HepG2 (cell line): ENCODE results near the gene EPC1. TPM values are rescaled to one million over a fixed set of nuclear protein-coding genes. Genes with fewer than 3 reads are reported as not detected.
A peak's percentile ranks its signal among the peaks of the same experiment; 100 is the strongest.
"Not testable (repeated sequence)": the region's sequence is repeated elsewhere in the genome, so short reads cannot be mapped to it uniquely, and the experiment has no call there.

Source experiments
- ATAC-seq: fragments of 200-7000 bp; cut with Tn5 transposase; 3 replicates; pipeline ENCODE4 v1.9.1; 2020; ENCODE audit warnings: mild to moderate bottlenecking, moderate library complexity
- BruUV-seq: library from RNA; stranded (reverse); fragments of 400-500 nt; replicated peaks from 2 replicates; lab custom pipeline; 2021; lab: Mats Ljungman, UMichigan
- CTCF ChIA-PET: fragments of 300-600 bp; formaldehyde crosslinking; extraction: SDS; loops from one replicate; lab custom pipeline; 2021; ENCODE audit warnings: low total read pairs, inconsistent platforms, low intra/inter-chr PET ratio; lab: Yijun Ruan, JAX
- POLR2A ChIA-PET: fragments of 350-600 bp; sonication (Branson Sonifier 250); formaldehyde crosslinking; loops from one replicate; lab custom pipeline; 2020; ENCODE audit warnings: antibody characterized with exemption, inconsistent platforms; lab: Yijun Ruan, JAX
- DNase-seq: peaks from one replicate; pipeline ENCODE4 v3.0.0-alpha.2; 2015; ENCODE audit warnings: low spot score
- FAIRE-seq: peaks from 3 replicates; lab custom pipeline; 2011; peaks lifted over from hg19 to GRCh38; lab: Jason Lieb, UNC
- H2AFZ ChIP-seq: one replicate; pipeline ENCODE4 v1.6.1; 2011; ENCODE audit warnings: low read length, inconsistent platforms
- H3K27ac ChIP-seq: fragments of 300-600 bp; 3 replicates; pipeline ENCODE4 v1.8.0; 2011; ENCODE audit warnings: mixed run types, mild to moderate bottlenecking, mixed read lengths, low read length, inconsistent platforms; ENCODE audit not compliant: insufficient read depth; ENCODE audit errors: extremely low read length
- H3K27me3 ChIP-seq, 2 experiments: fragments of 200-600 bp in 1 of 2; 2 replicates in 1 of 2; 3 replicates in 1 of 2; pipeline versions ENCODE4 v1.6.0 to v1.8.0; 2011; ENCODE audit warnings: low read length in 2 of 2, mild to moderate bottlenecking in 2 of 2, moderate library complexity in 2 of 2, inconsistent platforms in 1 of 2; ENCODE audit not compliant: insufficient read depth in 2 of 2, control insufficient read depth in 1 of 2
- H3K36me3 ChIP-seq, 2 experiments: fragments of 200-600 bp in 1 of 2; replicated peaks in 1 of 2; 2 replicates in 1 of 2; 3 replicates in 1 of 2; pipeline versions ENCODE4 v1.5.1 to v1.8.0; 2011; ENCODE audit warnings: low read length in 2 of 2, inconsistent platforms in 1 of 2; ENCODE audit not compliant: insufficient read depth in 2 of 2, control insufficient read depth in 1 of 2
- H3K4me1 ChIP-seq: 2 replicates; pipeline ENCODE4 v1.5.1; 2012; ENCODE audit warnings: low read length, inconsistent platforms; ENCODE audit not compliant: insufficient read depth
- H3K4me2 ChIP-seq: 2 replicates; pipeline ENCODE4 v1.6.0; 2011; ENCODE audit warnings: low read depth, low read length, inconsistent platforms
- H3K4me3 ChIP-seq, 3 experiments: fragments of 200-600 bp in 1 of 3; sonication (generic), shearing (Covaris generic) in 1 of 3; replicated peaks in 1 of 3; 2 replicates each; pipeline ENCODE4 v1.5.1; 2011 to 2016; ENCODE audit warnings: low read length in 3 of 3, inconsistent platforms in 2 of 3, low read depth in 2 of 3, mild to moderate bottlenecking in 2 of 3, control low read depth in 1 of 3, mixed read lengths in 1 of 3; ENCODE audit not compliant: insufficient read depth in 1 of 3
- H3K79me2 ChIP-seq: one replicate; pipeline ENCODE4 v1.6.1; 2011; ENCODE audit warnings: low read length, inconsistent platforms; ENCODE audit not compliant: insufficient read depth
- H3K9ac ChIP-seq: 2 replicates; pipeline ENCODE4 v1.6.0; 2011; ENCODE audit warnings: mild to moderate bottlenecking, low read depth, low read length, inconsistent platforms; ENCODE audit not compliant: insufficient read depth
- H3K9me3 ChIP-seq: 2 replicates; pipeline ENCODE4 v1.5.1; 2012; ENCODE audit warnings: mild to moderate bottlenecking, low read length
- H4K20me1 ChIP-seq: 2 replicates; pipeline ENCODE4 v1.6.0; 2011; ENCODE audit warnings: inconsistent platforms, mild to moderate bottlenecking, low read length, moderate library complexity; ENCODE audit not compliant: insufficient read depth
- CEBPB ChIP-seq: IDR thresholded peaks from 2 replicates; pipeline ENCODE4 v1.6.1; 2011; ENCODE audit warnings: low read depth, low read length, improper control_type of control experiment, borderline replicate concordance
- FOXA1 ChIP-seq, 2 experiments: fragments of 450-650 bp in 1 of 2; sonication (generic) in 1 of 2; formaldehyde crosslinking in 1 of 2; IDR thresholded peaks; 2 replicates each; pipeline versions ENCODE4 v1.4.0 to v1.6.1; 2016 to 2020; ENCODE audit warnings: missing genetic modification reagents in 1 of 2
- MNT ChIP-seq: fragments of 450-650 bp; IDR thresholded peaks from 2 replicates; pipeline ENCODE4 v1.6.1; 2016
- POLR2G ChIP-seq: fragments of 200-400 bp; formaldehyde crosslinking; IDR thresholded peaks from 2 replicates; pipeline ENCODE4 v1.6.1; 2018; ENCODE audit warnings: mild to moderate bottlenecking, low read depth, low read length, moderate library complexity
- SKI ChIP-seq: fragments of 450-650 bp; IDR thresholded peaks from one replicate; pipeline ENCODE4 v1.6.1; 2018; ENCODE audit warnings: mild to moderate bottlenecking; ENCODE audit not compliant: partially characterized antibody
- SMAD3 ChIP-seq: sonication (generic); formaldehyde crosslinking; IDR thresholded peaks from 2 replicates; pipeline ENCODE4 v1.4.0; 2020; ENCODE audit warnings: missing genetic modification reagents
- SOX13 ChIP-seq, 3 experiments: fragments of 450-650 bp in 1 of 3; sonication (generic) in 1 of 3; formaldehyde crosslinking in 1 of 3; IDR thresholded peaks in 2 of 3; conservative IDR thresholded peaks in 1 of 3; 2 replicates each; pipeline versions ENCODE4 v1.5.0 to v1.6.1; 2016 to 2020; ENCODE audit warnings: antibody characterized with exemption in 1 of 3, mild to moderate bottlenecking in 1 of 3, missing compliant biosample characterization in 1 of 3, missing genetic modification reagents in 1 of 3, moderate library complexity in 1 of 3
- SOX5 ChIP-seq: IDR thresholded peaks from 2 replicates; pipeline ENCODE4 v1.6.1; 2016; ENCODE audit warnings: borderline replicate concordance
- SYNCRIP ChIP-seq: fragments of 200-400 bp; formaldehyde crosslinking; IDR thresholded peaks from 2 replicates; pipeline ENCODE4 v1.6.1; 2018; ENCODE audit warnings: mild to moderate bottlenecking, low read depth, low read length; ENCODE audit not compliant: insufficient read depth
- ZNF292 ChIP-seq: sonication (generic); formaldehyde crosslinking; IDR thresholded peaks from 2 replicates; pipeline ENCODE4 v1.8.1; 2022; ENCODE audit warnings: mild to moderate bottlenecking, low read depth, missing genetic modification reagents, borderline replicate concordance
- ZNF570 ChIP-seq: sonication (generic); formaldehyde crosslinking; IDR thresholded peaks from 2 replicates; pipeline ENCODE4 v1.4.0; 2020; ENCODE audit warnings: mild to moderate bottlenecking, missing genetic modification reagents, borderline replicate concordance
- ZNF7 ChIP-seq: IDR thresholded peaks from 2 replicates; pipeline ENCODE4 v1.6.1; 2016; ENCODE audit warnings: missing biosample characterization, missing genetic modification reagents
- WGBS: methylation state at CpG from one replicate; pipeline ENCODE4 v1.1.6; 2017; ENCODE audit warnings: low lambda C conversion rate; 5-methylcytosine and 5-hydroxymethylcytosine counted together
- in situ Hi-C: cut with HindIII; loops from 2 replicates; pipeline ENCODE4 v1.10.0; 2017; ENCODE audit warnings: low pct_unique_long_range_greater_than_20kb; ENCODE audit not compliant: extremely low pct_ligation_motif_present
- intact Hi-C: fragments of 100-400 bp; cut with micrococcal nuclease; formaldehyde crosslinking; loops from one replicate; pipeline ENCODE4 v1.10.0; 2022; ENCODE audit not compliant: unreplicated experiment
- polyA plus RNA-seq, 8 experiments: library from polyadenylated mRNA; depleted of rRNA in 3 of 8; stranded (reverse) in 7 of 8; unstranded in 1 of 8; fragments of >200 nt; fragmentation: Illumina TruSeq in 4 of 8; extraction: Trizol in 4 of 8; gene quantifications; 2 replicates each; pipeline versions ENCODE4 v1.2.1 to v1.2.3, GENCODE V29; 2011 to 2016; ENCODE audit warnings: low read depth in 4 of 8, missing spikeins in 1 of 8, mixed read lengths in 1 of 8; ENCODE audit not compliant: insufficient read depth in 1 of 8
- total RNA-seq, 5 experiments: library from RNA; depleted of rRNA; stranded (reverse); fragments of >200 nt; fragmentation: Illumina TruSeq; extraction: Trizol; gene quantifications; 2 replicates each; pipeline ENCODE4 v1.2.3, GENCODE V29; 2016; ENCODE audit warnings: low read depth in 1 of 5

The EPC1 gene
- total and polyA plus RNA-seq, 2 of the 13 experiments (the other 11 are each of a cell fraction or from before 2014, with no cell fraction given): 28.7 to 44.2 TPM

- FAIRE-seq, H3K9me3 ChIP-seq, ATAC-seq, H3K4me2 ChIP-seq, H3K36me3 ChIP-seq, H3K27ac ChIP-seq, H3K9ac ChIP-seq, DNase-seq, BruUV-seq, H3K4me3 ChIP-seq, H2AFZ ChIP-seq, POLR2A ChIA-PET, intact Hi-C loops, in situ Hi-C loops, H3K27me3 ChIP-seq, CTCF ChIA-PET: not testable (repeated sequence)
- TF ChIP-seq ZNF7: peak; percentile 81
- Histone ChIP-seq H4K20me1 (peaks cover 11% of the 10 kb centered on the region; the same call in 1 of the 2 replicates), H3K4me1 (peaks cover 33% of the 10 kb centered on the region), H3K79me2 (peaks cover 57% of the 10 kb centered on the region)
- 22% methylated on average over 1 of the region's 1 CpG for WGBS
Measured at GRCh38 chr10:32354690-32355089, 7.7 kb upstream of the EPC1 start.

GRCh38 chr10:32350811-32351350, 3.9 kb upstream of the EPC1 start:
- ATAC-seq: no peak
- peaks cover 54% of the 10 kb centered on the region for H3K79me2 ChIP-seq
- WGBS: 71% methylated on average over 3 of the region's 3 CpGs
- no peak for TF ChIP-seq SKI
- no peak for TF ChIP-seq POLR2G
- 0 out of 2 replicates have a peak, but pooled peaks have one; percentile 11 for TF ChIP-seq SOX5 (CRISPR knock-in tag)
- no peak for TF ChIP-seq SMAD3 (CRISPR knock-in tag)
- TF ChIP-seq SYNCRIP: no peak
- no peak for TF ChIP-seq ZNF570 (CRISPR knock-in tag)
- TF ChIP-seq CEBPB: no peak
- TF ChIP-seq MNT: no peak
- no peak for TF ChIP-seq SOX13 (IDR thresholded peaks at IDR 0.05)
- peak in 1 of 2 experiments; percentile 46; a peak in 2 of 4 replicates for TF ChIP-seq SOX13 (CRISPR knock-in tag; conservative IDR thresholded peaks at IDR 0.05 in 1 of 2, IDR thresholded peaks at IDR 0.05 in 1 of 2)
- TF ChIP-seq ZNF292 (CRISPR knock-in tag): no peak
- TF ChIP-seq FOXA1 (IDR thresholded peaks at IDR 0.05): no peak
- TF ChIP-seq FOXA1 (CRISPR knock-in tag; IDR thresholded peaks at IDR 0.05): peak; percentile 56

More at GRCh38 chr10:32350811-32351350, 3.9 kb upstream of the EPC1 start:
- POLR2A ChIA-PET: no interaction called here
- intact Hi-C loops: no loop called here
- Histone ChIP-seq H3K27me3 (no peaks in the 10 kb centered on the region), H3K4me2 (peak overlapping the region; percentile 46; the same call in 1 of the 2 replicates), H4K20me1 (peaks cover 11% of the 10 kb centered on the region), H3K4me3 (no peak overlapping the region), H3K27ac (peak overlapping the region; percentile 41), H3K36me3 (peaks cover 0 to 2% of the 10 kb centered on the region in 2 experiments; a peak in 1 of 5 replicates), H3K9me3 (no peaks in the 10 kb centered on the region), H2AFZ (no peak overlapping the region), H3K4me1 (peaks cover 37% of the 10 kb centered on the region), H3K9ac (no peak overlapping the region)
- BruUV-seq: no TSS peak
- CTCF ChIA-PET: no interaction called here
- FAIRE-seq (no peak), DNase-seq (no peak)
- in situ Hi-C loops: no loop called here
